Limb (tissue), 2 donors: ENCODE measurements around the gene PRR20B.
"Not testable (repeated sequence)": the region's sequence is repeated elsewhere in the genome, so short reads cannot be mapped to it uniquely, and the experiment has no call there.

ENCODE experiments used
- DNase-seq, 2 donors: peaks; one replicate each; pipeline ENCODE4 v3.0.0-alpha.2; 2016; ENCODE audit errors: extremely low spot score in 2 of 2

Gene PRR20B

DNA sequence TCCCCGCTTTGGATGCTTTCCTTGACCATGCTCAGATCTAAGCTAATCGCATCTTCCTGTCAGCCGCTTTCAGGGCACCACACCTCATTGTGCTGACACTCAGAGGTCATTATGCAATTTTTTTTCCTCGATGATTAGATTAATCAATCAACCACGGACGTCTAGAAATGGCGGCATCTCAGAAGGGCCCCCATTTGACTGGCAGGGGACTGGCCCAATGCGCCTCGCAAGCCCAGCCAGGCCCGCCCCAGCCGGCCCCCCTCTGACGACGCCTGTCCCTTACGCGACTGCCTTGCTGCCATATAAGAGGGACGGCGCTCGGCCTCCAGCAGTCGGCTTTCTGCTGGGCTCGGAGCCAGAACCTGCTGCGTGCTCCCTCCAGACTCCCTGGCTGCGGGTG, at the start of gene PRR20B:
TSS of gene PRR20B (plus strand) at position 301 of the 400 bp plus-strand sequence. CDS start 387 bp downstream, outside the sequence.
- DNase-seq = not testable (repeated sequence)

GRCh38 chr13:57114945-57115344, 32.3 kb upstream of the PRR20B start:
- no peak for DNase-seq

DNA sequence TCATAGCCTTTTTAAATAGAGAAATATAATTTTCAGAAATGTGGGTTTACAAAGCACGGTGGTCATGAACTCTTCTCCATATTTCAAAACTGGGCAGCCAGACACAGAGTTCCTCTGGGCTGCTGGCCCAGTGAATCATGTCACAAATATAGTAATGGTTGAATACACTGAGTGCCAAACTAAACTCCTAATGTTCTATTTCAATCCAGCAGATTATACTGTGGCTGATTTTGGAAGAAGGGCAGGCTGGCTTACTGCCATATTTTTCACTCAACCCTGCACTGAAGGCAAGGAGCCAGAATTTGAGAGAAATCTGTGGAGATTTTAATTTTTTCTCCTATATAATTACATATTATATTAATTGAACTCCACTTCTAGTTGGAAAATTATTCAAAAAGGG, 23.6 kb upstream of the PRR20B start:
- DNase-seq = peak; percentile 48 to 83

DNA sequence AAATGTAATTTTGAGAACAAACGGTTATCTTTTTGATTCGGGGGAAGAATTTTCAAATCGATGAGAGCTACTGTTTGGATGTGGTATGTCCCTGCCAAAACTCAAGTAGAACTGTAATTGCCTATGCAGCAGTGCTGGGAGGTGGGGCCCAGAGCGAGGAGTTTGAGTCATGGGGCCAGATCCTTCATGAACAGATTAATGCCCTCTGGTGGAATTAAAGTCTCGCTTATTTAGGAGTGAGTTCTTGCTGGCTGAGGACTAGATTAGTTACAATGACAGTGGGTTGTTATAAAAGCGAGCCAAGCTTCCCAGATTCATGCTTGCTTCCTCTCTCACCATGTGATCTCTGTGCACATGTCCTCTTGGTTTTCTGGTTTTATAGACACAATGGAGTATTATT, 18.4 kb upstream of the PRR20B start:
- DNase-seq = no peak

DNA sequence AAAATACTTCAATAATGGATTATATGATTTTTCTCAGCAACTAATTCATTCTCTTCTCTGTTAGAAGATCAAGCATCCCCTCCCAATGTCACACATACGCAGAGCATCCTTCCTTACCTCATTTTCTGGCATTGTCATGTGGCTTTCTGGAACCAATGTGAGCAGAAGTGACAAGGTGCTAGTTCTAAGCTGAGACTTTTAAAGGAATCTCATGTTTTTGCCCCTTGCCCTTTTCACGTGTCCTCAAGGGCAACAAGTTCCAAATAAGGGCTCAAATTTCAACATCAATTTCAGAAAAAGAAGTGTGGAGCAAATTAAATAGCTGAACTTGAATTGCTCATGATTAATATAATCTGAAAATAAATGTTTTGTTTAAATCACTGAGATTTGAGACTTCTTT, 11.2 kb upstream of the PRR20B start:
- no peak for DNase-seq

GRCh38 chr13:57137585-57137984, 9.7 kb upstream of the PRR20B start:
- DNase-seq = no peak

GRCh38 chr13:57138988-57139387, 8.3 kb upstream of the PRR20B start:
- DNase-seq = no peak

GRCh38 chr13:57139781-57140180, 7.5 kb upstream of the PRR20B start:
- not testable (repeated sequence) for DNase-seq

DNA sequence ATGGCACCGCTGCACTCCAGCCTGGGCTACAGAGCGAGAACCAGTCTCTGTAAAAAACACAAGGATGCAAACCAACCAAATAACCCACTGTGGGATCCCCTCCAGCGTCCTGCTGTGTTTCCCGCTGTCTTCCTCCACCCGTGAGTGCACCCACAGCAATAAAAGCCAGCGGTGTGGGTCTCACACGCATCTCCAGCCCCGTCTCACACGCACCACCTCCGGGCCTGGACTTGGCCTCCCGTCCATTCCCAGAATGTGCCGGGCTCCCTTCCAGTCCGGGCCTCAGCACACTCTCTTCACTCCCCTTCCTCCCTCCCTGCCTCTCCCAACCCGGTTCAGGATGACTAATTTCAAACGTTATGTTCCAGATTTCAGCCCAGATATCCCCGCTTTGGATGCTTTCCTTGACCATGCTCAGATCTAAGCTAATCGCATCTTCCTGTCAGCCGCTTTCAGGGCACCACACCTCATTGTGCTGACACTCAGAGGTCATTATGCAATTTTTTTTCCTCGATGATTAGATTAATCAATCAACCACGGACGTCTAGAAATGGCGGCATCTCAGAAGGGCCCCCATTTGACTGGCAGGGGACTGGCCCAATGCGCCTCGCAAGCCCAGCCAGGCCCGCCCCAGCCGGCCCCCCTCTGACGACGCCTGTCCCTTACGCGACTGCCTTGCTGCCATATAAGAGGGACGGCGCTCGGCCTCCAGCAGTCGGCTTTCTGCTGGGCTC, 6.9 kb upstream of the PRR20B start, which contains the start of gene PRR20A:
TSS of gene PRR20A (plus strand) at position 684 of the 734 bp plus-strand sequence. CDS start 387 bp downstream, outside the sequence.
- not testable (repeated sequence) for DNase-seq

GRCh38 chr13:57148106-57148505, 818 bp downstream of the PRR20B start:
- DNase-seq = not testable (repeated sequence)

- DNase-seq = not testable (repeated sequence)
Measured at GRCh38 chr13:57153761-57154160, 6.5 kb downstream of the PRR20B start, which contains the start of gene PRR20C. PRR20C (plus strand) TSS chr13:57154061; CDS start chr13:57154448, 387 bp downstream.

GRCh38 chr13:57160332-57160731, 13.0 kb downstream of the PRR20B start, which contains the start of gene PRR20D:
PRR20D (plus strand) TSS chr13:57160632; CDS start chr13:57161019, 387 bp downstream.
- DNase-seq = not testable (repeated sequence)

GRCh38 chr13:57166897-57167296, 19.6 kb downstream of the PRR20B start, which contains the start of gene PRR20E:
PRR20E (plus strand) TSS chr13:57167197; CDS start chr13:57167584, 387 bp downstream.
- DNase-seq = not testable (repeated sequence)

DNA sequence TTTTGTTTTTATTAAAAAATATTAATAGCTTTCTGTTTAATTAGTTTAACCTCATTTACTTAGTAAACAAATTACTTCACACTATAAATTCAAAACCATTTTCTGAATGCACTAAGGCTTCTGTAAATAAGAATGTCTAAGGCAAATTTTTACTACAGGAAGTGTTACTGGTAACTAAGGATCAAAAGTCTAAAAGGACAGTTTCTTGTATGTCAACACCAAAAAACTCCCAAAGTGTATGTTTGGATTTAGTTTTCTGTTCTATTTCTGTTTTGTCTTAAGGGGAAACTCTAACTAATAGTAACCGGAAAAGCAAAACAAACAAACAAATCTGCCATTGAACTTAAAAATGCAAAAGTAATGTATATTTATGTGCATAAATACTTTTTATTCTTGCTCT, 44.4 kb downstream of the PRR20B start:
- no peak for DNase-seq
